MM.1S (cell line): ENCODE measurements around the gene CA12.

ENCODE experiments used
- CTCF ChIP-seq: fragments of 300-600 bp; sonication (generic); IDR thresholded peaks from 2 replicates; pipeline ENCODE4 v1.5.1; 2016; ENCODE audit warnings: antibody characterized with exemption, low read length, mixed read lengths
- EZH2 ChIP-seq: fragments of 300-600 bp; sonication (generic); optimal IDR thresholded peaks from 2 replicates; pipeline ENCODE3; 2017; ENCODE audit warnings: low read depth, mild to moderate bottlenecking, antibody characterized with exemption, low read length, mixed read lengths
- EZH2phosphoT487 ChIP-seq: fragments of 300-600 bp; sonication (generic); IDR thresholded peaks from 2 replicates; pipeline ENCODE4 v1.6.1; 2018; ENCODE audit warnings: antibody characterized with exemption, low read length

GRCh38 chr15:63283126-63283525 is 98.5 kb downstream of the CA12 start:
- TF ChIP-seq EZH2 (no peak), CTCF (no peak), EZH2phosphoT487 (no peak)
